Activated naive CD8-positive, alpha-beta T cell treated with anti-CD3 and anti-CD28 coated beads, Interleukin-2, amount 50 U/mL, for 24 hours (primary cell): ENCODE data around the gene CBX8.
"Not testable (repeated sequence)": the region's sequence is repeated elsewhere in the genome, so short reads cannot be mapped to it uniquely, and the experiment has no call there.

Experiments
- ATAC-seq: fragments of 150-1000 bp; cut with Tn5 transposase; one replicate; pipeline ENCODE4 v1.10.0; 2021
- DNase-seq: peaks from one replicate; pipeline ENCODE4 v3.0.0; 2021
- H3K27ac Mint-ChIP-seq: one replicate; pipeline ENCODE4 v1.8.0; 2021; ENCODE audit warnings: mild to moderate bottlenecking, mixed read lengths
- H3K27me3 Mint-ChIP-seq: one replicate; pipeline ENCODE4 v1.8.0; 2021; ENCODE audit warnings: mixed read lengths
- H3K36me3 Mint-ChIP-seq: one replicate; pipeline ENCODE4 v1.8.0; 2021; ENCODE audit warnings: low read depth, mixed read lengths
- H3K4me1 Mint-ChIP-seq: one replicate; pipeline ENCODE4 v1.8.0; 2021; ENCODE audit warnings: mixed read lengths
- H3K4me3 Mint-ChIP-seq: one replicate; pipeline ENCODE4 v1.8.0; 2021; ENCODE audit warnings: mild to moderate bottlenecking, moderate library complexity, mixed read lengths
- H3K9me3 Mint-ChIP-seq: one replicate; pipeline ENCODE4 v1.8.0; 2021; ENCODE audit warnings: mixed read lengths

Gene CBX8

GRCh38 chr17:79758271-79758670 is 38.6 kb downstream of the CBX8 start:
- Mint-ChIP-seq H3K27ac (no peak overlapping the region), H3K4me3 (no peak overlapping the region), H3K27me3 (peaks cover 20% of the 10 kb centered on the region), H3K4me1 (no peaks in the 10 kb centered on the region), H3K9me3 (no peaks in the 10 kb centered on the region), H3K36me3 (no peaks in the 10 kb centered on the region)
- DNase-seq, result no peak
- no peak for ATAC-seq

- H3K4me3 Mint-ChIP-seq, result no peak overlapping the region
- H3K9me3 Mint-ChIP-seq, result no peaks in the 10 kb centered on the region
- H3K27ac Mint-ChIP-seq, result no peak overlapping the region
- DNase-seq (no peak), ATAC-seq (no peak)
- H3K4me1 Mint-ChIP-seq, result peaks cover 2% of the 10 kb centered on the region
- H3K27me3 Mint-ChIP-seq, result peaks cover 21% of the 10 kb centered on the region
- no peaks in the 10 kb centered on the region for H3K36me3 Mint-ChIP-seq
Observed at GRCh38 chr17:79757140-79757745, 39.6 kb downstream of the CBX8 start.

DNA sequence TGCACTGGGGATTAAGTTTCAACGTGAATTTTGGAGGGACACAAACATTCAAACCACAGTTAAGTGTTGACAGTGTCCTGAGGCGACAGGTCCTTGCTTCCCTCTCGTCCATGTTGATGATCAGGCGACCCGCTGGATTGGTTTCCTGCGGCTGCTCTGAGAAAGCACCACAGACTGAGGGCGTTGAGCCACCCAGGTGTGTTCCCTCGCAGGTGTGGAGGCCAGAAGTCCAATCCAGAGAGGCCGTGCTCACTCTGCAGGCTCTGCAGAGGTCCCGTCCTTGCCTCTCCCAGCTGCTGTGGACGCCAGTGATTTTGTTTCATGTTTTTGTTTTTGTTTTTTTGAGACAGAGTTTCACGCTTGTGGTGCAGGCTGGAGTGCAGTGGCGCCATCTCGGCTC is 41.3 kb downstream of the CBX8 start:
- Mint-ChIP-seq H3K27me3 (peaks cover 35% of the 10 kb centered on the region), H3K27ac (no peak overlapping the region), H3K4me1 (peaks cover 13% of the 10 kb centered on the region), H3K4me3 (no peak overlapping the region), H3K36me3 (no peaks in the 10 kb centered on the region), H3K9me3 (no peaks in the 10 kb centered on the region)
- ATAC-seq, result no peak
- DNase-seq, result no peak

GRCh38 chr17:79754903-79755302 is 42.0 kb downstream of the CBX8 start:
- Mint-ChIP-seq H3K27me3 (peaks cover 39% of the 10 kb centered on the region), H3K4me1 (peaks cover 13% of the 10 kb centered on the region)
- not testable (repeated sequence) for ATAC-seq, H3K27ac Mint-ChIP-seq, H3K4me3 Mint-ChIP-seq, H3K36me3 Mint-ChIP-seq, DNase-seq, H3K9me3 Mint-ChIP-seq

- Mint-ChIP-seq H3K36me3 (no peaks in the 10 kb centered on the region), H3K9me3 (no peaks in the 10 kb centered on the region), H3K4me3 (no peak overlapping the region), H3K4me1 (peaks cover 13% of the 10 kb centered on the region), H3K27me3 (peaks cover 43% of the 10 kb centered on the region), H3K27ac (no peak overlapping the region)
- no peak for ATAC-seq
- DNase-seq, result no peak
Observed at GRCh38 chr17:79754370-79754769, 42.5 kb downstream of the CBX8 start.

GRCh38 chr17:79752175-79752574 is 44.7 kb downstream of the CBX8 start:
- Mint-ChIP-seq H3K27ac (no peak overlapping the region), H3K9me3 (no peaks in the 10 kb centered on the region), H3K4me1 (peaks cover 17% of the 10 kb centered on the region), H3K27me3 (peaks cover 46% of the 10 kb centered on the region), H3K36me3 (no peaks in the 10 kb centered on the region), H3K4me3 (no peak overlapping the region)
- DNase-seq (peak; percentile 47), ATAC-seq (peak; percentile 67)

- Mint-ChIP-seq H3K27me3 (peaks cover 55% of the 10 kb centered on the region), H3K4me3 (no peak overlapping the region), H3K9me3 (no peaks in the 10 kb centered on the region), H3K27ac (no peak overlapping the region), H3K36me3 (no peaks in the 10 kb centered on the region), H3K4me1 (peaks cover 22% of the 10 kb centered on the region)
- ATAC-seq, result no peak
- no peak for DNase-seq
Observed at GRCh38 chr17:79750650-79751545, 46.0 kb downstream of the CBX8 start.

DNA sequence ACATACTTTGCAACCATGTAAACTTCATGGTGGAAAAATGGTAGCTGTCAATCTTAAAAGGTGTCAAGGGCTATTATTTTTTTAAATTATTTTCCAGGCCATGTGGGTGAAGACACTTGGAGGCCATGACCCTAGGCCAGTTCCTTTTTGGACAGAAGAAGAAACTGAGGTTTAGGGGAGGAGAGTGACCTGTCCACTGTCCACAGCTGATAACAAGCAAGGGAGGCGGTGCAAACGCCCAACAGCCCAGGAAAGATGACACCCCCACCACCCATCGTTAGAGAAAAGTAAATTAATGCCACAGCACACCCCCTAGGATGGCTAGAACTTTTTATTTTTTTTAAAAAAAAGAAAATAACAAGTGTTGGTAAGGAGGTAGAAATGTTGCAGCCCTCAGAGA is 46.9 kb downstream of the CBX8 start:
- no peaks in the 10 kb centered on the region for H3K9me3 Mint-ChIP-seq
- no peaks in the 10 kb centered on the region for H3K36me3 Mint-ChIP-seq
- no peak overlapping the region for H3K4me3 Mint-ChIP-seq
- H3K4me1 Mint-ChIP-seq, result peaks cover 28% of the 10 kb centered on the region
- no peak for DNase-seq
- ATAC-seq, result no peak
- H3K27ac Mint-ChIP-seq, result no peak overlapping the region
- H3K27me3 Mint-ChIP-seq, result peaks cover 59% of the 10 kb centered on the region

- H3K36me3 Mint-ChIP-seq, result no peaks in the 10 kb centered on the region
- peaks cover 28% of the 10 kb centered on the region for H3K4me1 Mint-ChIP-seq
- peaks cover 55% of the 10 kb centered on the region for H3K27me3 Mint-ChIP-seq
- DNase-seq (no peak), ATAC-seq (no peak)
- H3K4me3 Mint-ChIP-seq, result no peak overlapping the region
- no peaks in the 10 kb centered on the region for H3K9me3 Mint-ChIP-seq
- H3K27ac Mint-ChIP-seq, result no peak overlapping the region
Observed at GRCh38 chr17:79749156-79749815, 47.6 kb downstream of the CBX8 start.

DNA sequence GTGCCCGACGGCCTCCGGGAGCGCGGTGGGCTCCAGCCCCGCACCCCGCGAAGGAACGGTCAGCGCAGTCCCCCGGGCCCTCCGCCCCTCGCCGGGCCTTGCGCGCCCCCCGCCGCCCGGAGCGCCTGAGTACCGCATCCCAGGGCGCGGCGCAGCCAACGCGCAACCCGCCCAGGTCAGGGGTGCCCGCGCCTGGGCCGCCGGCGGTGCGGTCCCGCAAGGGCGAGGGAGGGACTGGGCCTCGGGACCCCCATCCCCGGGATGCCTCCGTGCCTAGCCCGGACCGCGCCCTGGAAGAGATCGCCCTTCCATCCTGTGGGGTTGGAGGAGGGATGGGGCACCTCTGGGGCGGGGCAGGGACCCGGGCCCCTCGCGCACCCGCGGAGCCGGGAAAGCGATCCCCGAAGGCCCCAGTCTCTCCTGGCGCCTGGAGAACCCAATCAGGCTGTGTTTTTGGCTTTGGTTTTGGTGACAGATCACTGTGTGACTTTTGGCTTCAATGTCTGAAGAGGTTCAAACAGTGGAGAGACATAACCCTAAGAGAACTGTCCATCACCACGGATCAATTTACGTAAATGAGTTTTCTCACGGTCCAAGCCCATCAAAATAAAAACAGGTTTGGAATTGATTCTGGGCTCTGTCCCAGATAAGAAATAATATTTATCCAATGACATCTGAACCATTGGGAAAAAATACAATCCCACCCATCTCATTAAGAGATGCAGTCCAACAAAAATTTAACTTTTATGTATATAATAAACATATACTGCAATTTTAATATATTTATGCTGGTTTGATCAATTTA is 48.4 kb downstream of the CBX8 start:
- no peaks in the 10 kb centered on the region for H3K9me3 Mint-ChIP-seq
- H3K27me3 Mint-ChIP-seq, result peaks cover 51% of the 10 kb centered on the region
- DNase-seq, result no peak
- no peak overlapping the region for H3K27ac Mint-ChIP-seq
- no peak overlapping the region for H3K4me3 Mint-ChIP-seq
- no peaks in the 10 kb centered on the region for H3K36me3 Mint-ChIP-seq
- H3K4me1 Mint-ChIP-seq, result peaks cover 28% of the 10 kb centered on the region
- no peak for ATAC-seq

DNA sequence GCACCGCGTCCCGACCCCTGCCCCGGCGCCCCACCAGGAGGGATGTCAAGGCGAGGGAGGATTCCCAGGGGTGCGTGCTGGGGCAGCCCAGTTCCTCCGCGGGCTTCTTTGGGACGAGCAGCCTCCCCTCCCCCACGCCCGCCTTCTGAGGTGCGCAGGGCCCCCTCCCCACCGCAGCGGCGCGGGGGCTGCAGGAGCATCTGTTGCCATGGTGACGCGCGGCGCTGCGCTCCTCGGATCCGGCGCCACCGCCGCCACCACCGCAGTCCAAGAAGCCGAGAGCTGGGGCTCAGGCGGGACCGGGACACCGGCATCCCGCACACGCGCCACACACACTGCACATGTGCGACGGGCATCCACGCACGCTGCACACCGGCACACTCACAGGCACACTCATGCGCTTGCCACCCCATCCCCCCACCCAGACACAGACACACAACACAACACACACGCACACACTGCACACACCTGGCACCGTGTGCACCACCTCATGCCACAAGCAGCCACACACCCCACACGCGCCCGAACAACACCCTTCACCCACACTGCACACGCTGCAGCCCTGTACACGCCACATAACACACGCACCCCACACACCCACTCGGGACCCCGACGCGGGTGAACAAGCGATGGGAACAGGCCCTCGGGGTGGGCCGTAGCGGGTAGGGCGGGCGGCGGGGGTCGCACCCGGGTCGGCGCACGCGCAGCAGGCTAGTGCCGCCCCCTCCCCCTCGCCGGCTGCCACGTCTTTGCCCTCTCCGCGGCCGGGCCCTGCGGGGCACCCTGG is 49.2 kb downstream of the CBX8 start:
- no peaks in the 10 kb centered on the region for H3K36me3 Mint-ChIP-seq
- no peak overlapping the region for H3K27ac Mint-ChIP-seq
- peak overlapping the region; percentile 32 for H3K4me3 Mint-ChIP-seq
- peaks cover 48% of the 10 kb centered on the region for H3K27me3 Mint-ChIP-seq
- H3K4me1 Mint-ChIP-seq, result peaks cover 28% of the 10 kb centered on the region
- DNase-seq, result no peak
- no peak for ATAC-seq
- no peaks in the 10 kb centered on the region for H3K9me3 Mint-ChIP-seq

- no peak overlapping the region for H3K27ac Mint-ChIP-seq
- H3K36me3 Mint-ChIP-seq, result no peaks in the 10 kb centered on the region
- peaks cover 48% of the 10 kb centered on the region for H3K27me3 Mint-ChIP-seq
- no peak overlapping the region for H3K4me3 Mint-ChIP-seq
- peaks cover 24% of the 10 kb centered on the region for H3K4me1 Mint-ChIP-seq
- no peak for ATAC-seq
- DNase-seq, result no peak
- H3K9me3 Mint-ChIP-seq, result no peaks in the 10 kb centered on the region
Observed at GRCh38 chr17:79746889-79747507, 49.9 kb downstream of the CBX8 start.

DNA sequence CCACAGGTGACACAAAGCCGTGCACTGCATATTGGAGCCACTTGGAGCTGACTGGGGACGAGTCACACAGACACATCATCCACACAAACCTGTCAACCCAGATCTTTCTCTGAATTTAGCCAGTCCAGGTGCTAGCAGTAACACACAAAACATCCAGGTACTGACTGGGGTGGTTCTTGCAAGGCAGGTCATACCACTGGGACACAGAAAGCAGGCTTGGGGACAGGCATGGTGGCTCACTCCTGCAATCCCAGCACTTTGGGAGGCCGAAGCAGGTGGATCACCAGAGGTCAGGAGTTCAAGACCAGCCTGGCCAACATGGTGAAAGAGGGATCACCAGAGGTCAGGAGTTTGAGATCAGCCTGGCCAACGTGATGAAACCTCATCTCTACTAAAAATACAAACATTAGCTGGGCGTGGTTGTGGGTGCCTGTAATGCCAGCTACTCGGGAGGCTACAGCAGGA is 51.2 kb downstream of the CBX8 start:
- Mint-ChIP-seq H3K4me1 (peaks cover 15% of the 10 kb centered on the region), H3K36me3 (no peaks in the 10 kb centered on the region), H3K27me3 (peaks cover 38% of the 10 kb centered on the region), H3K4me3 (no peak overlapping the region), H3K9me3 (no peaks in the 10 kb centered on the region), H3K27ac (no peak overlapping the region)
- ATAC-seq, result no peak
- no peak for DNase-seq
